ENCODE measurements around the gene TRIM44.
"Not testable (repeated sequence)": the region's sequence is repeated elsewhere in the genome, so short reads cannot be mapped to it uniquely, and the experiment has no call there.

The TRIM44 gene

DNA sequence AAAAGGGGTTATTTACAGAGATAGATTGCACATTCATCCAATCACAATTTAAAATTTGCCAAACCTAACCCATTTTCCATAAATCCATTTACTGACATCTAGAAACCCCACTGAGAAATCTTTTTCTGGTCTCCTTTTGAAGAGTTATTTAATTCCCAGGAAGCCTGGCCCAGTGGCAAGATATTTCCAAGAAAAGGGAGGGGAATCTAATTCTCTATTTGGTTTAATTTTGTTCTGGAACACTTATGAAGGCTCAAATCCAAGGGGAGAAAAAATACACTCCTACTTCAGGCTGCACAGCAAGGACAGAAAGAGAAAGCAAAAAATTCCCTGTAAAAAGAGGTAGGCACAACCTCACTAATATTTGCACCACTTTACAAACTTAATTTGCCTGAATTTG is 193.1 kb downstream of the TRIM44 start:
- DNase-seq (ENCODE audit: low spot score) = no peak

DNA sequence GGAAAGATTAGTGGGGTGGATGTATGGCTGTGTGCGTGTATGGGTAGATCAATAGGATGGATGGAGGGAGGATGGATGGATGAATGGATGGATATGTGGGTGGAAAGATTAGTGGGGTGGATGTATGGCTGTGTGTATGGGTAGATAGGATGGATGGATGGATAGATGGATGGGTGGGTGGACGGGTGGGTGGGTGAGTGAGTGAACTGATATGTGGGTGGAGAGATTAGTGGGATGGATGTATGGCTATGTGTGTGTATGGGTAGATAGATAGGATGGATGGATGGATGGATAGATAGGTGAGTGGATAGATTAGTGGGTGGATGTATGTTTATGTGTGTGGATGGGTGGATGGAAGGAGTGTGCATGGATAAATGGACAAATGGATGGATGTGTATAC is 193.7 kb downstream of the TRIM44 start:
- no peak for DNase-seq (ENCODE audit: low spot score)

- no peak for DNase-seq (ENCODE audit: low spot score)
Measured at GRCh38 chr11:35856756-35857155, 194.2 kb downstream of the TRIM44 start.

DNA sequence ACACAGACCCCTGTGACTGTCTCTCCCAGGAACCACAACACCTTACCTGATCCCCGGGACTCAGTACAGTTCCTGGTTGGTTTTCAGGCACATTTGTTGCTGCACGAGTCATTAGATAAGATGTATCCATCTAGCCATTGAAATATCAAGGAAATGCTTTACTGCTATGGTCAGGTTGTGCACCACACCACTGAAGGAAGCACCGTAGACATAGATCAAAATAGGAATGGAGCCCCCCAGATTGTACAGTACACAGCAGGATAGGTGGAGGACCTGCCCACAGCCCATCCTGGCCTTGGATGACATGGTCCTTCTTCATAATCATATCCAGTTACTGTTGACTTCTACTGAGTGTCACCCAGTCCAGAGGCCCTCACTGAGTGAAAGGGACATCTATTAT is 195.3 kb downstream of the TRIM44 start:
- no peak for DNase-seq (ENCODE audit: low spot score)

- DNase-seq (ENCODE audit: low spot score) = no peak
Measured at GRCh38 chr11:35859301-35859700, 196.7 kb downstream of the TRIM44 start.

GRCh38 chr11:35860194-35860593 is 197.6 kb downstream of the TRIM44 start:
- DNase-seq (ENCODE audit: low spot score) = not testable (repeated sequence)

DNA sequence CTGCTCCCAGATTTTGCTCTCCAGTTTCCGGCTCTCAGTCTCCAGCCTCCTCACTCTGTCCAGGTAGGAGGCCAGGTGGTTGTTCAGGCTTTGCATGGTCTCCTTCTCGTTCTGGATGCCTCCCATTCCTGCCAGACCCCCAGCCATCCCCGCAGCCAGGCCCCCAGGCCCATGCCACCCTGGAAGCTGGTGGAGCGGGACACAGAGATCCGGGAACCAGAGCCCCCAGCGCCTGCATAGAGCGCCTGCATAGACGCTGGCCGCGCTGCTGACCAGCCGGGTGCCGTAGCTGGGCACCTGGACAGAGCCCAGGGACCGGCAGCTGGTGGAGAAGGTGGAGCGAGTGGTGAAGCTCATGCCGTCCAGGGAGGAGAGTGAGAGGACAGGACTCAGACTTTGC is 198.6 kb downstream of the TRIM44 start:
- no peak for DNase-seq (ENCODE audit: low spot score)

GRCh38 chr11:35862666-35863065 is 200.1 kb downstream of the TRIM44 start:
- no peak for DNase-seq (ENCODE audit: low spot score)

DNA sequence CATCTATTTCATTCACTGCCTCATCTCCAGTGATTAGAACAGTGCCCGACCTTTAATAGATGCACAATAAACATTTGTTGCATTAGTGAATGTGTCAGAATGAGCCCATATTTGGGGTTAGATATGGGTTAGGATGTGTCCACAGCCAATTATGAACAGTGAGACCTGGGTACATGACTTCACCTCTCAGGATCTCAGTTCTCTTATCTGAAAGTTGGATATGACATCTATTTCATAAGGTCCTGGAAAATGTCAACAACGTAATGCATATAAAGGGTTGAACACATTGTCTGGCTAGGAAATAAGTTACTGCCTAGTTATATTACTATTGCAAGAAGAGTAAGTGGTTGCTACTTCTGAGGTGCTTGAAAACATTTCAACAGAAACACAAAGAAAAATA is 201.6 kb downstream of the TRIM44 start:
- no peak for DNase-seq (ENCODE audit: low spot score)

DNA sequence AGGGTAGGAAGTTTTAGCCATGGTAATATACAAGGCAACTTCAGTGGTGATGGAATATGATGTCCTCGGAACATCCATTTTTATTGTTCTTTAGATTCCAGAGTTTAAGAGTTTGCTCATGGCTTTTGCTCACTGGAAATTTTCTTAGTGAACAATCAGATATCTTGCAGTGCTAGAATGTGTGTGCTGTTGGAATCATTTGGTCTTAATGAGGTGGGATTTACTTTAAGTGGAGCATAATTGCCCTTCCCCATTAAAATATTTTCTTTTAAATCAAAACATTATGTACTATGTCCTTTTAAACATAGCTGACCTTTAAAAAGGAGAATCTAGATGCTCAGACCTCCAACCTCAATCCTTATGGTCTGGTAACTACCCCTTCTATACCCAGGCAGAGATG is 204.0 kb downstream of the TRIM44 start:
- no peak for DNase-seq (ENCODE audit: low spot score)

All from GM03348 (cell line).